Skin of body (tissue), 2 donors: ENCODE data around the gene PRLR. TPM values are rescaled to one million over a fixed set of nuclear protein-coding genes. Genes with fewer than 3 reads are reported as not detected.

Source experiments
- DNase-seq: peaks from one replicate; lab custom pipeline; 2025; lab: John Stamatoyannopoulos, UW
- total RNA-seq: library from RNA; depleted of rRNA; stranded (reverse); fragments of >200 nt; gene quantifications from one replicate; pipeline ENCODE4 v1.2.3, GENCODE V29; 2014

The PRLR gene
- total RNA-seq, 1 donor from 2014 or later, result 3.6 TPM

DNA sequence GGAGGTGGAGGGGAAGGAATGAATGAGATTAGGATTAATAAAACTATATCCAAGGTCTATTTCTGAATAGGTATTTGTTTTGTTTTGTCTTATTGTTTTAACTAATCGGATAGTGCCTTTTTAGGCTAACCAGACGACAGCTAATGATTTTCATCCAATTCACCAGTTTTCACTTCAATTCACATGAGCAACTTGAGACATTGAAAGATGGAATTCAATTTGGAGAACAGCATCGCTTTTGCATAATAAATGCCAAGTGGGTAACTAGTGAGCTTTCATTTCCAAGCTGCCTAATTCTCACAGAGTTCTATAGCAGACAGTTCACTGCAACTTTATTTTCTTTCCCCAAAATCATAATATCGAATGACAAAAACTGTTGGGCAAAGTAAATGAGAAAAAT is 187.5 kb downstream of the PRLR start:
- no peak for DNase-seq

DNA sequence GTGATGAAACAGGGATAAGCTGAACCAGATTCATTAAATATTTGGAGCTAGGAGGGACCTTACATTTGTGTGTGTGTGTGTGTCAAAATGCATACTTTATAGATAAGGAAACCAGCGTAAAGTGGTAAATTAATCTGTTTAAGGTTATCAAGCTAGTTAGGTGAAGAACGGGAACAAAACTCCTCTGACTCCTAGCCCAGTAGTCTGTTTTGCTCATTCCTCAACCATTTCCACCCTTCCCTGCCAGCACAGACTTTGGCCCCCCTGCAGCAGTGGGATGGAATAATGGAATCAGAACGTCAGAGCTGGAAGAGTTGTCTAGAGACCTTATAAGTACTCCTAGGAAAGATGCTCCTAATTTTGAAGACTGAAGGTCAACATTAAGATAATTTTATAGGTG is 189.0 kb downstream of the PRLR start:
- no peak for DNase-seq

DNA sequence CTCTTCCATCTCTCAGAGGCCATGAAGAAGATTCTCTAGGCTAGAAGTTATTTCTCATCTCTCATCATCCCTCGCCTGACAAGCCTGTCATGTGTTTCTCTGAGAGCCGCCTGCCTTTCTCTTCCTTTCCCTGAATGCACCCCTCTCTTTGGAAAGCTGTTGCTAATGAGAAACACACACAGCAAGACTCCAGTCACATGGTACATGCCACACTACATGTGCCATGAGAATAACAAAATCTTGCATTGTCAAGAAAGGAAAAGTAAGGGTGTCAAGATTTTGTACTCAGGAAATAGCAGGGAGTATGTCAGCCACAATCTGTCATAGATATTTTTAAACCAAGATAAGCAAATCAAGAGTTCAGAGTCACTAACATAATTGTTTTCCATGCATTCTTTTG is 191.4 kb downstream of the PRLR start:
- DNase-seq, result peak; percentile 42

DNA sequence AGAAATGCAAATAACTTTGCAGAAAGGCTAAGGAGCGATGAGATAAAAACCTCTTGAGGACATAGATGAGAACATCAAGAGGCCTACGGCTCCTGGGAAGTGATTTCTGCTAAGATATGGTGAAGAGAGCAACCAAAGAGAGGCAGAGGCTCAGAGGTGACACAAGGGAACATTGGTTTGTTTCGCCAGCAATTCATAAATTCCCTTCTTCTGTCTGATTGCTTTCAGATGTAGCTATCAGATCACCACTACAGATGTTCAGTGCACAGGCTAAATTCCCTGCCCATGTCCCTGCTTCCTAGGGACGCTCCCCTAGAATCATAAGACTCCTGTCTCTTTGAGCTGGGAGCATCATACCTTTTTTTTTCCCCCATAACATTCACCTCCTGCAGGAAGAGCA is 193.8 kb downstream of the PRLR start:
- peak; percentile 58 for DNase-seq

DNA sequence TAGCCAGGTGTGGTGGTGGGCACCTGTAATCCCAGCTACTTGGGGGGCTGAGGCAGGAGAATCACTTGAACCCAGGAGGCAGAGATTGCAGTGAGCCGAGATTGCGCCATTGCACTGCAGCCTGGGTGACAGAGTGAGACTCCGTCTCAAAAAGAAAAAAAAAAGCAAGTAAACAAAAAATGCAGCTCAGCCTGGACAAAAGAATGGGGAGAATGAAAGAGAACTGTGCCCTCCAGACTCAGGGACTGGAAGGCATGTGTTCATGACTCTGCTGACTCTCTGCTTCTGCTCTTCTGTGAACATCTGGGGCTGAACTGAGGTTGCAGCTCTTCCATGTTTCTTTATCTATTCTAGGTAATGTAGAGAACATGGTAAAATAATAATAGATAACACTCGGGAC is 194.4 kb downstream of the PRLR start:
- peak; percentile 76 for DNase-seq

DNA sequence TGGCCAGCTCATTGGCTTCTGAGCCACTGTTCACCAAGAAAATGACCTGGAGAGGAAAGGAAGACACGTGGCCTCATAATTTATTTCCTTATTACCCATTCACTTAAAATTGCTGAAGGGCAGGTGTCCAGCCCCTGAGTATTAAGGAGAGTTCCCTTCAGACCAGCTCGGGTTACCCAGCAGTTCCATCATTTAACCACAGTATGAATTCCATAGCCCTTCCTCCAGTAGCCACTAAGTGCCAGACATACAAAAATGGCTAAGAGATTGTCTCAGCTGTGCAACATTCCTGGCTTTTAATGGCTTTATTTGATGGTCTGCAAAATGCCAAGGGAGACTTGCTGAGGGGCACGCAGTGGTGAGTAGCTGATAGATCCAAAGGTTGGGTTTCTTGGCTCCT is 195.0 kb downstream of the PRLR start:
- DNase-seq, result no peak

DNA sequence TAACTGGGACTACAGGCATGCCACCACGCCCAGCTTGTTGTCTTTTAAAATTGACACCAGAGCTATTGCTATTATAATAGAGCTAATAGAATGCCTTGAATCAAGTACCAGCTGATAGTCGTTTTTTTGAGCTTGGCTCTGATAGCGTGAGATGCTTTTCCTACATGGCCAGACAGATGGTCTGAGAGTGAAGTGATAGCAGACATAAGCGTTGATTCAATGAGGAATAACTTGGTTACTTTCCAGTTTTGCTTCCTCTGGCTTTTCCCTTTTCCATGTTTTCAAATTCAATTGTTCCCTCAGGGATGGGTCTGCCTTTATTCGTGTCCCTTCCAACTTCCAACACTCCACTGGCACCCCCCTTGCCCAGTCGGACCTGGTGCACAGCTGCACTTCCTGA is 197.9 kb downstream of the PRLR start:
- peak; percentile 44 for DNase-seq

DNA sequence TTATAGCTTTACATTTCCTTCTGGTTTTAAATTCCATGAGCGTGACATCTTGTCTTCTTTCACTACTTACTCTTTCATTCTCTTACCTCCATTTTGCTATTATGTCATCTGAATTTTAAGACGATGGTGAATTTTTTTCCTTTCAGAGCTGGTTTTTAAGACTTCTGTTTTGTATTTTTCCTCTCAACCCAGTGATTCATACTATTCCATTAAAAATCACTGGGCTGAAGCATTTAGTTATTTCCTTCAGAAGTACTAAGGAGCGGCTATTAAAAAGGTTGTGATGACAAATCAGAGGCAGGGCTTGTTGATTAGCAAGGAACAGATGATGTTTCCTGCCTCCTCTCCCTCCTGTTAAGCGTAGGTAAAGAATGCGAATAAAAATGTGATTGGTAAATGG is 199.0 kb downstream of the PRLR start:
- no peak for DNase-seq

DNA sequence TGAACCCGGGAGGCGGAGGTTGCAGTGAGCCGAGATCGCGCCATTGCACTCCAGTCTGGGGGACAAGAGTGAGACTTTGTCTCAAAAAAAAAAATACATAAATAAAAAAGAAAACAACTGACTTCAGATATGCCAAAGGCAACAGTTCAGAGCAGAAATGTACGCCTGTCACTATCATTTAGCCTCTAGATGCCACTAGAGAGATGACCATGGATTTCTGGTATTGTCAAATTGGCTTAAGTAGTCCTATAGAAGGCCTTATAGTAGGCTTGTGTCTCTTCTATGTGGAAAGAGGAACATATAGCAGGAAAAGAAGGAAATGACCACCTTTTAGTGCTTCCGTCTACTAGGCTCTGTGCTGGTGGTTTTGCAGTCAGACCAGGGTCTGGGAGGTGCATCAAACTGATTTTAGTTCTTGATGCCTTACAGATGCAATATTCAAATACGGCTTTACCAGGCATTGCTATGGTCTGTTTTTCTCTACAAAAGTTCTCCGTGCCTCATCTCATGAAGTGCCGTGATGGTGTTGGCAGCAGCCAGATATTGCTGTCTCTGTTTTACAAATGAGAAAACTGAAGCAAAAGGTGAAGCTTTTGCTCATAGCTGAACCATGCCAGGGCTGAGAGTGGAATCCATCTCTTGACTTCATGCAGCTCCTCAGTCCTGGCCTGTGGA is 199.7 kb downstream of the PRLR start:
- DNase-seq, result no peak

DNA sequence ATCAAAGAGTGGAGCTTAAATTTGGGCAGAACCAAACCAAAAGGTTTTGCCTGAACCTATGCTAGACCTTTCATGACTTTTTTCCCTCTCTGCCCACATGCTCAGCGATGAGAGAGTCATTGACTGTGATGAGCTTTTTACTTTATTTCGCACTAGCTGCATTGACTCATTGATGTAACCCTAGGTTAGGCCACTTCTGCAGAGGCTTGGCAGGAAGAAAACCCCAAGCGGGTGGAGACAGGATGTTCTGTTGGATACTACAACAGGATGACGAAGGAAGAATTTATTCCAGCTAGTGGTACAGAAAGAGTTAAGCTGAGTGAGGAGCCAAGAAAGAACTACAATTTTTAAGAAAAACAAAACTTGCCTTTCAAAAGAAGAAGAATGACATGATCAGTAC is 201.0 kb downstream of the PRLR start:
- no peak for DNase-seq

DNA sequence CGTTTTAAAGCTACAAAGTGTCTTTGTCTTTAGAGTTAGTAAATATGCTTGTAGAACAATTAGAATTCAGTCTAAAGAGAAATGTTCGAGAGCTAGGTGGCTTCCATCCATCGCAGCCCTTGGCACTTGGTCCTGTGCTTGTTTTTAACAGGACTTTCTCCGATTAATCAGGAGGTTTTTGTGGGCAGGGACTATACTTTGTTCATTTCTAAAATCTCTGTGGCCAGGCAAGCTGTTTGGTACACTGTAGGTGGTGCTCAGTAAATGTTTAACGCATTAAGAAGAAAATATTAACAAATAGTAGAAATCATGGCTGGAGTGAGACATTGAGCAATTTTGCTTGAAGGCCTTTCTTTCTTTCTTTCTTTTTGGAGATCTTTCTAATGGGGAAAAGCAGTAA is 203.3 kb downstream of the PRLR start:
- DNase-seq, result no peak

DNA sequence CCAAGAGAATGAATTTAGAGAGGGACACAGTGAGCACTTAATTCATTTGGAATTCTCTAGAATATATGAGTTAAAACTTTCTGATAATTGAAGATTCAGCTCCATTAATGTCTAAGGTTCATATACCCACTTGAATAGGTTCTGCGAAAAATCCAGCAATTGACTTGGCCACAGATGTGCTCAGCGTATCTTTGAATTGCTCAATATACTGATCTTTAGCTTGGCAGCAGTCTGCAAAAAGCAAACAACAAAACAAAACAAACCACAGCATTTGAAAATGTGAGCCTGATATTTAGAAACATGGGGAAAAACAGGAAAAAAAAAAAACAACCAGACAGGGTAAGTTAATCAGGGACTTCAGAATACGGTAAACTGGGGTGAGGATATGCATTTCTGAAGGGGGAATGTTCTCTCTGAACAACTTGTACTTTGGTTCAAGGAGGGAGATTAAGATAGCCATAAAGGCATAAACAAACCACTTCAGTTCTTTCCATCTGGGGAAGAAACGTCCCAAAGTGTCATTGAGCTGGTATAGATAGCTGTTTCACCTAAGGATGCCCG is 203.9 kb downstream of the PRLR start:
- DNase-seq, result no peak

DNA sequence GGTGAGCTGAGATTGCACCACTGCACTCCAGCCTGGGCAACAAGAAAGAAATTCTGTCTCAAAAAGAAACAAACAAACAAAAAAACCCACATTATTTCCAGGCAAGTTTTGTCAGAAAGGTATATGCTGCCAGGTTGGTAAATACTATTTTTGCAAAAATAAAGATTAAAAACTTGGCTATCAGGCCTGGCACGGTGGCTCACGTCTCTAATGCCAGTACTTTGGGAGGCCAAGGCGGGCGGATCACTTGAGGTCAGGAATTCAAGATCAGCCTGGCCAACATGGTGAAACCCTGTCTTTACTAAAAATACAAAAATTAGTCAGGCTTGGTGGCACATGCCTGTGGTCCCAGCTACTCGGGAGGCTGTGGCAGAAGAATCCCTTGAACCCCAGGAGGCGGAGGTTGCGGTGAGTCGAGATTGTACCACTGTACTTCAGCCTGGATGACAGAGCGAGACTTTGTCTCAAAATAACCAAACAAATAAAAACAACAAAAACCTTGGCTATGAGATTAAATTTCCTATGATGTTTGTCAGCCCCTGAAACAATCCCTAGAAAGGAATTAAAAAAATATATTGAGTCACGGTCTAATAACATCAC is 205.3 kb downstream of the PRLR start:
- DNase-seq, result no peak

DNA sequence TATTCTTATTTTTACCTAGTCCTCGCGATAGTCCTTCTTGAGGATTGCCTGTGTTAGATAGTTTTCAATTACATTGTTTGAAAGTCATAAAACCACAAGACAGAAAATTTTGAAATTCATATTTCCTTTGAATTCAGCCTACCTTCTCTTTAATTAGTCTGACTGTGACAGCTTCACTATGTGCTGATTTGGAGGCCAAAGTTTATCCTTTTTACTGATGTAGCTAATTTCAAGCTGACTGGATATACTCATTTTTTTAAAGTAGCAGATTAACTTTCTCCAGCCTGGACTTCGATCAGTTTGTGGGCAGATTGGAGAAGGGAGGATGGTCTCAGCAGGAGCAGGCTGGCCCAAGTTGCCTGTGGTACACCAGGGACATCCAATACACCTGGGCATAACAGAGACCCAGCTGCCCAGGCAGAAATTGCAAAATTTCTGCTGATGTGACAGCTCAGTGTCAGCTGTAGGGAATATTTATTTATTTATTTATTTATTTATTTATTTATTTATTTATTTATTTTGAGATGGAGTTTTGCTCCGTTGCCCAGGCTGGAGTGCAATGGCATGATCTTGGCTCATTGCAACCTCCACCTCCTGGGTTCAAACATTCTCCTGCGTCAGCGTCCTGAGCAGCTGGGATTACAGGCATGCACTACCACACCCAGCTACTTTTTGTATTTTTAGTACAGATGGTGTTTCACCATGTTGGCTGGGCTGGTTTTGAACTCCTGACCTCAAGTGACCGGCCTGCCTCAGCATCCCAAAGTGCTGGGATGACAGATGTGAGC is 206.7 kb downstream of the PRLR start:
- no peak for DNase-seq

DNA sequence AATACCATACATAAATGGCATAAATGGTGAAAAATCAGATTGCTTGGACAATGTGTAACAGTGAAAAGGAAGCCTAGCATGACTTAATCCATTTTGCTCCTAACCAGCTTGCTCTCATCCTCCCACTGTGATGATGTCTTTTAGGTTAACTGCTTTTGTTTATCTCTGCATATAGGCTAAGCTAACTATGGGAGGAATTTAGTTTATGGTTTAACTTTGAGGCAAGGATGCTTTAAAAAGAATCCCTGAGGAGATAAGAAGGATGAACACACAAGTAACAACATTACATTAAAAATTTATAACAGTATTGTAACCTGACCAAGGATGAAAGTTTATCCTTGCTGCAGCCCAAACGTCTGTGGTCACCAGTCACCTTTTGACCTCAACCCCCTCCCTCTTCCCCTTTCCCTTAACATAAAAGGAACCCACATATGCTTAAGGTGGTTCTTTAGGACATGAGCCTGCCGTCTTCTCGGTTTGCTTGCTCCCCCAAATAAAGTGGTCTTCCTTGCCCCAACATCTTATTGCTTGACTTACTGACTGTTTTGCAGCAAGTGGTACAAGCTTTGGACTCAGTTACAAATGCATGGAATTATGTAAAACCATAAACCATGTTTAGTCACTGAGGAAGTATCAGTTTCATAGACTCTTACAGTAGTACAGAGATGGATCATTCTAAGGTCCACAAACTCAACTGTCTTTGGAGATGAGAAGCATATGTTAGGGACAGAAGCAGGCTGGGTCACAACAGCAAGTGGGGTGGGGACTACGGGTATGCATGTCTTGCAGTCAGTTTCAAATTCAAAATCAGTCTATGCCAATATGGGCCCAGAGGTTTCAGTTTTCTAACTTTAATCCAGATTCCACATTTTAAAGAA is 213.9 kb downstream of the PRLR start:
- no peak for DNase-seq

DNA sequence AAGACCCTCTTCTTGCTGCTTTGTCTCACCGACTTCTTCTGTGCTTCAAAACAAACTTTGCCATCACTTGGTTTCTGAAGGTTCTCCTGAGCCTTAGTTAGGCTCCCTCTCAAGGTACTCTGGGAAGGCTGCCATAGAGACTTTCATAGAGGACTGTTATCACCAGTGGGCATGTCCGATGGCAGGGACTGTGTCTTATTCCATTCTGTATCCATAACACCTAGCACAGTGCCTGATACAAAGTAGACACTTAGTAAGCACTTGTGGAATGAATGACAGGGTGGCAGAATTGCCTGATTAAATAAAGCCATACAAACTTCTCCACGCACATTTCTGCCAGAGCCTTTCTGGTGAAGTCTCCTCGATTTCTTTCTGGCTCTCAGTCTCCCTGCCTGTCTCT is 215.2 kb downstream of the PRLR start:
- DNase-seq, result no peak

DNA sequence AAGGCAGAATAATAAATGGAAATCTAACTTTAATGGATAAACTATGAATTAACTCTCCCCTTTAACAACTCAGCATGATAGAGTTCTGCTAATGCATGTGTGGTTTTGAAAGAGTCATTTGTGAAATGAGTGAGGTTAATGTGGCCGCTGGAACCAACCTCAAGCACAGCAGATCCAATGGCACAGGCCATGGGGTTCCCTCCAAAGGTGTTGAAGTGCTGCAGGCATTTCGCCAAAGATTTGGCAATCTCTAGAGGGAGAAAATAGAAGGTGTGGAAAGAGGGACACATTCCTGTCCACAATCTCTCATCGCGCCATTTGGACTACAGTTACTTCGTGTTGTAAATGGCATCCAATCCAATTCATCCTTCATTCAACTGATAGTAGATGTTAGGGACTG is 217.5 kb downstream of the PRLR start:
- no peak for DNase-seq

DNA sequence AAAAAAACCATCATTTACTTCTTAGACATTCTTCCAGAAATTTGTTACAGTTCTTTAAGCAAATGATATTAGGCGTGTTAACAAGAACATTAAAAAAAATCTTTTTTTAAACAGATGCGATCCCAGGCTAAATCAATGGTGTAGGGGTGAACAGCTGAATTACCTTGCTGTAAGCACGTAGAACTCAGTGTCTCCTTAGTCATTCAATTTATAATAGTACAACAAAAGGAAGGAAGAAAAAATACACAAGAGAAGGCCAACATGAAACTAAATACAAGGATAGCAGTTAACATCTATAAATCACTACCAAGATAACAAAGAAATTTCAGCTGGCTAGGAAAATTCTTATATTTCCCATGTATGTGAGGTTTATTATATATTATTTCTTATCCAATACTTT is 217.9 kb downstream of the PRLR start:
- no peak for DNase-seq

DNA sequence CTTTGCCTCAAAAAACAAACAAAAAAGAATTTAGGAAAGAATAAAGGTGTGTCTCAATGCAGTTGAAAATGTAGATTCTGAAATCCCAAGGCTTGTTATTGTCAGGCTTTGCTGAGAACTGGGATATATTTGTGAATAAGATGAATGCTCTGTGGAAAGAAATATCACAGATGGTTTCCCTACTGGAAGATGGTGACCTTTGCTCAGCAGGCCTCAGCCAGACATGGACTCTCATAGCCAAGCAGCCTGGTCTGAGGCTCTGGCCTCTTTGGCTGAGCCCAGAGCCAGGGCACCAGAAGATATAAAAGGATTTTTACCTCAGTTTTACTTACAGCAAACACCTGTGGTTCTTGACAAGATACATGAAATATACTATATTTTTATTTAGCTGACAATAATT is 219.6 kb downstream of the PRLR start:
- no peak for DNase-seq

DNA sequence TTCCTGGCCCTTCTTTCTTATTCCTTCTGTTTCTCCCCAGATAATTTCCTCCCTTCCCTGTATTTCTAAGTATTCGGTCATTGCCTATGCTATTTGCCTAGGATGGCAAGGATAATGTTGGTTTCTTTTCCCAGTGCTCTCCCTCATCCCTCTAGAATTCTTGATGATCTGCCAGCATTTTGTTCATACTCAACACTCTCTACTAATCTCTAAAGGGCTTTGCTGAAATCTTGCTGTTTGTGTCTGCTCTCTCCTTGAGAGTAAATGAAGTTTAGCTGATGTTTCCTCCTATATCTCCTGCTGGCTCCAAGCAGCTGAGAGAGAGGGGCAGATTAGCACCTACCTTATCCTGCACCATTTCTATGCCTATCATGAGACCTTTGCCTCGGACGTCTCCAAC is 220.6 kb downstream of the PRLR start:
- DNase-seq, result no peak

DNA sequence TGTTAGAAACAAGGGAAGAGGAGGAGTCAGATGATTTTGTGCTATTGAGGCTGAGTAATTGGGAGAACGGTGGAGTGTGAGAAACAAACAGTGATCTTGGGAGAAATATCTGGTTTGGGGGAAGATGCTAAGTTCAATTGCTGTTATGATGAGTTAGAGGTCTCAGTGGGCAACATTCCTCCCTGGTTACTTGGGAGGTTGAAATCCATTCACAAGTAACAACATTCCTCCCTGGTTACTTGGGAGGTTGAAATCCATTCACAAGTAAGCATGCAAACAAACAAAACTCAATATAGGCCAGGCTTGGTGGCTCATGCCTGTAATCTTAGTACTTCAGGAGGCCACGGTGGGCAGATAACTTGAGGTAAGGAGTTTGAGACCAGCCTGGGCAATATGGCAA is 221.3 kb downstream of the PRLR start:
- DNase-seq, result no peak

DNA sequence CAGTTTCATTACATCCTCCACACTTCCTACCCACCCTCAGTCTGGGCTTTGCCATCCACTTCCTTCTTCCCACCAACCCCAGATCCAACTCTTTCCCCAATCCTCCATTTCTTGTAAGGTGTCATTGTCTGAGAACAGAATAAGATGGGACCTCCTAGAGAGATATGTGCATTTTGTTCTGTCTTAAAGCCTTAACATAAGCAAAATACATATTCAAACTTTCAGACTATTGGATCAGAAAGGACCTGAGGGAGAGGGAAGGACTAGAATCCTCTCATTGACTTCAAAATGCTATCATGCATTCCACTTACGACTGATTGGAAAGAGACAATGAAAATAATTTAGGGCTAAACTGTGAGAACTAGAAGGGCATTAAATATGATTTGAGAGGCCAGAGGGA is 225.5 kb downstream of the PRLR start:
- no peak for DNase-seq
